ENCODE measurements around the gene FAM43A. TPM values are rescaled to one million over a fixed set of nuclear protein-coding genes. Genes with fewer than 3 reads are reported as not detected.

Gene FAM43A
- total RNA-seq, 1 donor from 2014 or later, result 20.4 TPM

DNA sequence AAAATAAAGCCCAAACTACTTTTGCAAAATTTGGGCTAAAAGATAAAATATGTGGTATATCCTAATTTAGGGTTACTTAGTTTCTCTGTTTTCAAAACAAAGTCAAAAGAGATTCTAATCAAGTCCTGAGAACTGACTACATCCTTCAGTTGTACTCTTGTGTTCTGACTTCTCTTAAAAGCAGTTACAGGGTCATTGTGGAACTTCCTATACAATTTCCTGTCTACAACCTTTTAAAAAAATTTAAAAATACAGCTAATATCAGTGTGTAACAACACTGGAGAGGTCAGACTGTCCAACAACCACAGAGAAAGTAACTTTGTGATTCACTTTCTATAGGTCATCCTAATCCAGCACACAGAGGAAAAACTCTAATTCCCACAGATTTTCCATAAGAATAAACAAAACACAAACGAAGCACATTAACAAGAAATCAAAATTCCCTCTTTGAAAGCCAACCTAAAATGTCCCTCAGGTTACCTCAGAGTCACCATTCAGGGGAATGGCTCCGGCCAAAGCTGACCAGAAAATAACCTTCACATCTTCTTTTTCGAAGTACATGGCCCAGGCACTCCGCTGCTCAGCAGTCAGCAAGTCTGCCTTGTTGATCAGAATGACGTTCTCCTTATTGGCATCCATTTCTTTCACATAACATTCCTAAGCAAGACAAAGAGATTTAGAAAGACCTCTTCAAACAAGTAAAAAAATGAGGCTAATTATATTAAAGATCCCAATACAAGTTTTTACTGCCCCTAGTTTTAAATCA, 27.0 kb upstream of the FAM43A start:
- H3K27me3 ChIP-seq, result no peaks in the 10 kb centered on the region
- H3K27ac ChIP-seq, result no peak overlapping the region
- intact Hi-C loops (cut with DNase I), result no loop called here
- H3K4me3 ChIP-seq, result no peak overlapping the region
- DNase-seq (ENCODE audit: extremely low spot score in 2 of 2), result no peak
- peaks cover 0 to 72% of the 10 kb centered on the region in 2 donors for H3K36me3 ChIP-seq
- no peaks in the 10 kb centered on the region for H3K4me1 ChIP-seq
- TF ChIP-seq POLR2AphosphoS5 (IDR thresholded peaks at IDR 0.05; ENCODE audit: insufficient read depth in 1 of 2, low read depth in 1 of 2) (no peak), POLR2A (IDR thresholded peaks at IDR 0.05) (no peak)
- TF ChIP-seq, protein P1, sequence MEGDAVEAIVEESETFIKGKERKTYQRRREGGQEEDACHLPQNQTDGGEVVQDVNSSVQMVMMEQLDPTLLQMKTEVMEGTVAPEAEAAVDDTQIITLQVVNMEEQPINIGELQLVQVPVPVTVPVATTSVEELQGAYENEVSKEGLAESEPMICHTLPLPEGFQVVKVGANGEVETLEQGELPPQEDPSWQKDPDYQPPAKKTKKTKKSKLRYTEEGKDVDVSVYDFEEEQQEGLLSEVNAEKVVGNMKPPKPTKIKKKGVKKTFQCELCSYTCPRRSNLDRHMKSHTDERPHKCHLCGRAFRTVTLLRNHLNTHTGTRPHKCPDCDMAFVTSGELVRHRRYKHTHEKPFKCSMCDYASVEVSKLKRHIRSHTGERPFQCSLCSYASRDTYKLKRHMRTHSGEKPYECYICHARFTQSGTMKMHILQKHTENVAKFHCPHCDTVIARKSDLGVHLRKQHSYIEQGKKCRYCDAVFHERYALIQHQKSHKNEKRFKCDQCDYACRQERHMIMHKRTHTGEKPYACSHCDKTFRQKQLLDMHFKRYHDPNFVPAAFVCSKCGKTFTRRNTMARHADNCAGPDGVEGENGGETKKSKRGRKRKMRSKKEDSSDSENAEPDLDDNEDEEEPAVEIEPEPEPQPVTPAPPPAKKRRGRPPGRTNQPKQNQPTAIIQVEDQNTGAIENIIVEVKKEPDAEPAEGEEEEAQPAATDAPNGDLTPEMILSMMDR (IDR thresholded peaks at IDR 0.05), result no peak
- no peaks in the 10 kb centered on the region for H3K9me3 ChIP-seq

DNA sequence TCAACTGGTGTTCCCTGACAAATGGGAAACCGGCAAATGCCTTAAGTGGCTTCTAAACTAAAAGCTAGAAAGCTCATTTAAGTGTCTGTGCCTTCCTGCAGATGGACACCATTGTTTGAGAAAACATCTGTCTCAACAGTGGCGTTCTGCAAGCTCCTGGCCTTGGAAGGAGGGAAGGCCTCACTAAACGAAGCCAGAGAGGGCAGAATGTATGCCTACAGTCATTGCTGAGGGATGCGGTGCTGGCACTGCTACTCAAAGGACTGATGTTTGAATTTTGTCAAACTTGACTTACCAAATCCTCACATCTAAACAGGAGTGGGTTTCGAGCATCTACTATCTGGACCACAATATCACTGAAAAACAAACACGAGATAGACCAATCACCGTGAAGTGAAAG, 25.9 kb upstream of the FAM43A start:
- H3K27ac ChIP-seq, result no peak overlapping the region
- H3K9me3 ChIP-seq, result no peaks in the 10 kb centered on the region
- H3K36me3 ChIP-seq, result peaks cover 0 to 76% of the 10 kb centered on the region in 2 donors
- no peak overlapping the region for H3K4me3 ChIP-seq
- TF ChIP-seq, protein P1 (IDR thresholded peaks at IDR 0.05), result no peak
- TF ChIP-seq POLR2AphosphoS5 (IDR thresholded peaks at IDR 0.05; ENCODE audit: insufficient read depth in 1 of 2, low read depth in 1 of 2) (no peak), POLR2A (IDR thresholded peaks at IDR 0.05) (no peak)
- no peaks in the 10 kb centered on the region for H3K4me1 ChIP-seq
- intact Hi-C loops (cut with DNase I), result no loop called here
- DNase-seq (ENCODE audit: extremely low spot score in 2 of 2), result no peak
- no peaks in the 10 kb centered on the region for H3K27me3 ChIP-seq

DNA sequence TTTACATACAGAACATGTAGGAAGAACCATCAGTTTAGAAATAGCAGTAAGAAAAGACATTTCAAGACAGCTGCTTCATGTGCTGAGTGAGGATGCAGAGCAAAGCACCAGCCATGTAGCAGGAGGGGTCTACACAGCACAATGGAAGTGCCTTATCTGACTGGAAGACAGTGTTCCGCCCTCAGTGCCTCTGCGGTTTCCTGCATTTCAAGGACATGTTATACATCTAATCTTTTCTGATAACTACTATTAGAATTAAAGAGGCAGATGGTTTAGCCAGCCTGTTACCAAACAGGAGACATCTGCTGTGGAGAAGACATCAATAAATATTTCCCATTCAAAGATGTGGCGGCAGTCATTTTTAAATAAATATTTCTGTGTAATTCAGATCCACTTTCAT, 24.3 kb upstream of the FAM43A start:
- DNase-seq (ENCODE audit: extremely low spot score in 2 of 2), result no peak
- TF ChIP-seq POLR2AphosphoS5 (IDR thresholded peaks at IDR 0.05; ENCODE audit: insufficient read depth in 1 of 2, low read depth in 1 of 2), result no peak
- TF ChIP-seq, protein P1 (IDR thresholded peaks at IDR 0.05), result no peak
- no peak for TF ChIP-seq POLR2A (IDR thresholded peaks at IDR 0.05)
- H3K4me3 ChIP-seq, result no peak overlapping the region
- no peak overlapping the region for H3K27ac ChIP-seq
- H3K36me3 ChIP-seq, result peaks cover 0 to 84% of the 10 kb centered on the region in 2 donors
- no peaks in the 10 kb centered on the region for H3K9me3 ChIP-seq
- intact Hi-C loops (cut with DNase I), result no loop called here
- no peaks in the 10 kb centered on the region for H3K27me3 ChIP-seq
- H3K4me1 ChIP-seq, result no peaks in the 10 kb centered on the region

DNA sequence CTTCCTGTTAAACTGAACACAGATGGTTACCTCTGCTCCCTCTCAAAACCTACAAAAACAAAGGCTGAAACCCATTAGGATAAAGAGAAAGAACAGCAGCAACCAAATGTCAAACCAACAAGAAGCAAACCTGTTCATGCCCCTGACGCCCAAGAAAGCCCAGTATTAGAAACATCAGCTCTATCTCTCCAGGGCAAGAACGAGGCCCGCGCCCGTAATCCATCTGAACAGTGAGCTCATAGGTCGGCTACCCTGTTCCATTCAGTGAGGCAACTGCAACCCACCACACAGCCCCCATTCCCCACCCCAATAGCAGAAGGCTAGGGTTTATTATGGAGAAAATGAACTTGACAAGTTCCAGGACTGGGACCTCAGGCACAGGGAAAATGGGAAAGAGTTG, 23.7 kb upstream of the FAM43A start:
- H3K9me3 ChIP-seq, result no peaks in the 10 kb centered on the region
- TF ChIP-seq POLR2A (IDR thresholded peaks at IDR 0.05), result no peak
- H3K4me1 ChIP-seq, result no peaks in the 10 kb centered on the region
- DNase-seq (ENCODE audit: extremely low spot score in 2 of 2), result no peak
- no peak overlapping the region for H3K27ac ChIP-seq
- peaks cover 0 to 83% of the 10 kb centered on the region in 2 donors for H3K36me3 ChIP-seq
- no peaks in the 10 kb centered on the region for H3K27me3 ChIP-seq
- H3K4me3 ChIP-seq, result no peak overlapping the region
- intact Hi-C loops (cut with DNase I), result no loop called here

DNA sequence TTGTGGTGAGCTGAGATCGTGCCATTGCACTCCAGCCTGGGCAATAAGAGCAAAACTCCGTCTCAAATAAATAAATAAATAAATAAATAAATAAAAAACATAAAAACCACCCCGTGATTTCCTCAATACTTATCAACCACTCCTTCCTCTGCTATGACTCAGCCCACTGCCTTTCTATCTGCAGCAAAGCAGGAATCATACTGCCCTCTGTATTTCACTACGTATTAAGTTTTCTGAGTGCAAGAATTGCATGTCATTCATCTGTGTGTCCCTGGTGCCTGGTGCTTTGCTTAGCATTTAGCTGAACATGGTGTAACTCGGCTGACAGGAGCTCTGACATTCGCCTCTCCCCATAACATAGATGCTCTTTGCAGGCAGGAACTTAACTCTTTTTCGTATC, 20.8 kb upstream of the FAM43A start:
- intact Hi-C loops (cut with DNase I), result no loop called here
- Histone ChIP-seq H3K27ac (no peak overlapping the region), H3K36me3 (peaks cover 0 to 73% of the 10 kb centered on the region in 2 donors)

DNA sequence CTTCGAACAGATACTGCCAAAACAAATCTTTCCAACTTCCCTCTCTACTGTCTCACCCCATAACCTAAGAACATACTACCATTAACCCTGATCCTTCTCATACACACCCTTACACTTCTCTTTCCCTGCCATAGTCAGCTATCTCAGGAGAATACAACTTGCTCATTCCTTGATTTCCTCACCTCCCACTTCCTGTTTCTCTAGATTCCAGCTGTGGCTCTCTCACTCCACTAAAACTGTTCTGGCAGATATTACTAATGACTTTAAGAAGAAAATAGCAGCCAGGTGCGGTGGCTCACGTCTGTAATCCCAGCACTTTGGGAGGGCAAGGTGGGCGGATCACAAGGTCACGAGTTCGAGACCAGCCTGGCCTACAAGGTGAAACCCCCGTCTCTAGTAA, 18.3 kb upstream of the FAM43A start:
- no peak for TF ChIP-seq POLR2AphosphoS5 (IDR thresholded peaks at IDR 0.05; ENCODE audit: insufficient read depth in 1 of 2, low read depth in 1 of 2)
- TF ChIP-seq, protein P1 (IDR thresholded peaks at IDR 0.05), result no peak
- no peak for TF ChIP-seq POLR2A (IDR thresholded peaks at IDR 0.05)
- intact Hi-C loops (cut with DNase I), result no loop called here

More for the DNA sequence above, 20.8 kb upstream of the FAM43A start:
- Histone ChIP-seq H3K9me3 (no peaks in the 10 kb centered on the region), H3K27me3 (no peaks in the 10 kb centered on the region), H3K4me1 (peaks cover under 1% of the 10 kb centered on the region), H3K4me3 (no peak overlapping the region)
- no peak for TF ChIP-seq POLR2AphosphoS5 (IDR thresholded peaks at IDR 0.05; ENCODE audit: insufficient read depth in 1 of 2, low read depth in 1 of 2)
- no peak for TF ChIP-seq POLR2A (IDR thresholded peaks at IDR 0.05)
- no peak for DNase-seq (ENCODE audit: extremely low spot score in 2 of 2)

More for the DNA sequence above, 18.3 kb upstream of the FAM43A start:
- H3K36me3 ChIP-seq, result peaks cover 0 to 48% of the 10 kb centered on the region in 2 donors
- no peaks in the 10 kb centered on the region for H3K27me3 ChIP-seq
- no peak overlapping the region for H3K27ac ChIP-seq
- H3K4me1 ChIP-seq, result peaks cover 20% of the 10 kb centered on the region
- no peak overlapping the region for H3K4me3 ChIP-seq
- DNase-seq (ENCODE audit: extremely low spot score in 2 of 2), result no peak
- H3K9me3 ChIP-seq, result no peaks in the 10 kb centered on the region
